ENCODE data around the gene NTM. TPM values are rescaled to one million over a fixed set of nuclear protein-coding genes. Genes with fewer than 3 reads are reported as not detected.

NTM gene
- polyA plus RNA-seq, 1 donor from 2014 or later, result 39.4 TPM

DNA sequence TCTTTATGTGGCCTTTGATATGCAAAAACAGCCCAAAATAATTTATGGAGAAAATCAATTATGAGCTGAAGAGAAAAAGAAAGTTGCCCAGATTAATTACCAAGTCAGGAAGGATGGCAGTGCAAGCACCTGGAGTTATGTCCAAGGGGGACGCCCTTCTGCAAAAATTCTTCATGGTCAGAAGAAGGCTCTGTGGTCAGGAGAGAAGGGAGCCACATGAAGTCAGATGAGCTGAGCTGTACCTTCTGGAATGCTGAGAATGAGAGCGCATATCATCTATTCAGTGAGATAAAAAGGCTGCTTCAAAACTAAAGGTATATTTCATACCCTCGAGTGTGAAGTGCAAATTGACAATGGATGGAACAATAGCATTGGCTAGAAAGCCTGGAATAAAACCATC is 607.4 kb downstream of the NTM start:
- H3K4me2 ChIP-seq (ENCODE audit: low read length), result no peak overlapping the region
- H3K9me2 ChIP-seq (ENCODE audit: insufficient read depth, low read length), result no peaks in the 10 kb centered on the region
- no peak overlapping the region for H2AFZ ChIP-seq (ENCODE audit: low read depth, low read length)
- H3K79me2 ChIP-seq (replicated peaks; ENCODE audit: insufficient read depth, low read length), result no peaks in the 10 kb centered on the region
- no peaks in the 10 kb centered on the region for H3K36me3 ChIP-seq (ENCODE audit: insufficient read depth, low read length)
- no peaks in the 10 kb centered on the region for H3F3A ChIP-seq (ENCODE audit: insufficient read depth, low read length, poor library complexity, severe bottlenecking)
- no peaks in the 10 kb centered on the region for H3K9me3 ChIP-seq (ENCODE audit: low read length)
- no peaks in the 10 kb centered on the region for H4K20me1 ChIP-seq (ENCODE audit: insufficient read depth)
- H3K4me3 ChIP-seq (ENCODE audit: low read length), result no peak overlapping the region
- no peak overlapping the region for H3K9ac ChIP-seq (ENCODE audit: low read length)
- no peaks in the 10 kb centered on the region for H3K27me3 ChIP-seq (ENCODE audit: insufficient read depth, low read depth, low read length)
- no peak overlapping the region for H3K27ac ChIP-seq (ENCODE audit: low read length)
- TF ChIP-seq MXI1 (conservative IDR thresholded peaks at IDR 0.05; ENCODE audit: poor library complexity, severe bottlenecking) (no peak), EZH2 (IDR thresholded peaks at IDR 0.05; ENCODE audit: borderline replicate concordance, insufficient read depth, low read length, poor library complexity, severe bottlenecking) (no peak), RAD21 (conservative IDR thresholded peaks at IDR 0.05) (no peak), SMC3 (conservative IDR thresholded peaks at IDR 0.05; ENCODE audit: poor library complexity) (no peak)
- TF ChIP-seq, protein P1, sequence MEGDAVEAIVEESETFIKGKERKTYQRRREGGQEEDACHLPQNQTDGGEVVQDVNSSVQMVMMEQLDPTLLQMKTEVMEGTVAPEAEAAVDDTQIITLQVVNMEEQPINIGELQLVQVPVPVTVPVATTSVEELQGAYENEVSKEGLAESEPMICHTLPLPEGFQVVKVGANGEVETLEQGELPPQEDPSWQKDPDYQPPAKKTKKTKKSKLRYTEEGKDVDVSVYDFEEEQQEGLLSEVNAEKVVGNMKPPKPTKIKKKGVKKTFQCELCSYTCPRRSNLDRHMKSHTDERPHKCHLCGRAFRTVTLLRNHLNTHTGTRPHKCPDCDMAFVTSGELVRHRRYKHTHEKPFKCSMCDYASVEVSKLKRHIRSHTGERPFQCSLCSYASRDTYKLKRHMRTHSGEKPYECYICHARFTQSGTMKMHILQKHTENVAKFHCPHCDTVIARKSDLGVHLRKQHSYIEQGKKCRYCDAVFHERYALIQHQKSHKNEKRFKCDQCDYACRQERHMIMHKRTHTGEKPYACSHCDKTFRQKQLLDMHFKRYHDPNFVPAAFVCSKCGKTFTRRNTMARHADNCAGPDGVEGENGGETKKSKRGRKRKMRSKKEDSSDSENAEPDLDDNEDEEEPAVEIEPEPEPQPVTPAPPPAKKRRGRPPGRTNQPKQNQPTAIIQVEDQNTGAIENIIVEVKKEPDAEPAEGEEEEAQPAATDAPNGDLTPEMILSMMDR (IDR thresholded peaks at IDR 0.05; ENCODE audit: poor library complexity, severe bottlenecking), result no peak

DNA sequence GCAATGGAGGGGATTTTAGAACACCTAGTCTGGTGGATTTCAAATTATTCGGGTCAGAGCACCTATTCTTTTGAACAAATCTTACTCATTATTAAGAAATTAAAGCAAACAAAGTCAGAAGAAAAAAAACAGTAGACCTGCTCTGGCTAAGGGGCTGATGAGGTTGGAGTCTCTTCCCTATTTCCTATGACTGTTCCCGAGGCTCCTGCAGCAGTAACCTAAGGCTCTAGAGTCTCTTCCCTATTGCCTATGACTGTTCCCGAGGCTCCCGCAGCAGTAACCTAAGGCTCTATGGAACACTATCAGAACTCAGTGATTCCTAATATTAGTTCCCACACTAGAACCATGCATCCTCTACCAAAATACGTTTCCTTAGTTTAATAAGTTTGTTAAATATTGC is 607.9 kb downstream of the NTM start:
- Histone ChIP-seq H4K20me1 (ENCODE audit: insufficient read depth) (no peaks in the 10 kb centered on the region), H3K9ac (ENCODE audit: low read length) (no peak overlapping the region), H2AFZ (ENCODE audit: low read depth, low read length) (no peak overlapping the region), H3K9me3 (ENCODE audit: low read length) (no peaks in the 10 kb centered on the region), H3F3A (ENCODE audit: insufficient read depth, low read length, poor library complexity, severe bottlenecking) (no peaks in the 10 kb centered on the region), H3K36me3 (ENCODE audit: insufficient read depth, low read length) (no peaks in the 10 kb centered on the region), H3K4me2 (ENCODE audit: low read length) (no peak overlapping the region), H3K4me3 (ENCODE audit: low read length) (no peak overlapping the region), H3K9me2 (ENCODE audit: insufficient read depth, low read length) (no peaks in the 10 kb centered on the region), H3K27me3 (ENCODE audit: insufficient read depth, low read depth, low read length) (no peaks in the 10 kb centered on the region), H3K79me2 (replicated peaks; ENCODE audit: insufficient read depth, low read length) (no peaks in the 10 kb centered on the region), H3K27ac (ENCODE audit: low read length) (no peak overlapping the region)
- TF ChIP-seq EP300 (conservative IDR thresholded peaks at IDR 0.05; ENCODE audit: poor library complexity, severe bottlenecking) (no peak), POLR2AphosphoS5 (IDR thresholded peaks at IDR 0.05) (no peak), EZH2 (IDR thresholded peaks at IDR 0.05; ENCODE audit: borderline replicate concordance, insufficient read depth, low read length, poor library complexity, severe bottlenecking) (no peak), MXI1 (conservative IDR thresholded peaks at IDR 0.05; ENCODE audit: poor library complexity, severe bottlenecking) (no peak), SMC3 (conservative IDR thresholded peaks at IDR 0.05; ENCODE audit: poor library complexity) (no peak), TAF1 (IDR thresholded peaks at IDR 0.05; ENCODE audit: low read depth) (no peak), RAD21 (conservative IDR thresholded peaks at IDR 0.05) (no peak)
- TF ChIP-seq, protein P1 (IDR thresholded peaks at IDR 0.05; ENCODE audit: poor library complexity, severe bottlenecking), result no peak
- TF ChIP-seq, protein P2, sequence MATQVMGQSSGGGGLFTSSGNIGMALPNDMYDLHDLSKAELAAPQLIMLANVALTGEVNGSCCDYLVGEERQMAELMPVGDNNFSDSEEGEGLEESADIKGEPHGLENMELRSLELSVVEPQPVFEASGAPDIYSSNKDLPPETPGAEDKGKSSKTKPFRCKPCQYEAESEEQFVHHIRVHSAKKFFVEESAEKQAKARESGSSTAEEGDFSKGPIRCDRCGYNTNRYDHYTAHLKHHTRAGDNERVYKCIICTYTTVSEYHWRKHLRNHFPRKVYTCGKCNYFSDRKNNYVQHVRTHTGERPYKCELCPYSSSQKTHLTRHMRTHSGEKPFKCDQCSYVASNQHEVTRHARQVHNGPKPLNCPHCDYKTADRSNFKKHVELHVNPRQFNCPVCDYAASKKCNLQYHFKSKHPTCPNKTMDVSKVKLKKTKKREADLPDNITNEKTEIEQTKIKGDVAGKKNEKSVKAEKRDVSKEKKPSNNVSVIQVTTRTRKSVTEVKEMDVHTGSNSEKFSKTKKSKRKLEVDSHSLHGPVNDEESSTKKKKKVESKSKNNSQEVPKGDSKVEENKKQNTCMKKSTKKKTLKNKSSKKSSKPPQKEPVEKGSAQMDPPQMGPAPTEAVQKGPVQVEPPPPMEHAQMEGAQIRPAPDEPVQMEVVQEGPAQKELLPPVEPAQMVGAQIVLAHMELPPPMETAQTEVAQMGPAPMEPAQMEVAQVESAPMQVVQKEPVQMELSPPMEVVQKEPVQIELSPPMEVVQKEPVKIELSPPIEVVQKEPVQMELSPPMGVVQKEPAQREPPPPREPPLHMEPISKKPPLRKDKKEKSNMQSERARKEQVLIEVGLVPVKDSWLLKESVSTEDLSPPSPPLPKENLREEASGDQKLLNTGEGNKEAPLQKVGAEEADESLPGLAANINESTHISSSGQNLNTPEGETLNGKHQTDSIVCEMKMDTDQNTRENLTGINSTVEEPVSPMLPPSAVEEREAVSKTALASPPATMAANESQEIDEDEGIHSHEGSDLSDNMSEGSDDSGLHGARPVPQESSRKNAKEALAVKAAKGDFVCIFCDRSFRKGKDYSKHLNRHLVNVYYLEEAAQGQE (IDR thresholded peaks at IDR 0.05; ENCODE audit: borderline replicate concordance), result no peak

All from neural cell (in vitro differentiated cells).